GM12891 (cell line): ENCODE results near the gene FAF2. TPM values are rescaled to one million over a fixed set of nuclear protein-coding genes. Genes with fewer than 3 reads are reported as not detected.
"Not testable (repeated sequence)": the region's sequence is repeated elsewhere in the genome, so short reads cannot be mapped to it uniquely, and the experiment has no call there.

Experiments
- DNase-seq: peaks from one replicate; pipeline ENCODE4 v3.0.0; 2011; ENCODE audit warnings: low spot score; ENCODE audit not compliant: insufficient read length
- FAIRE-seq: peaks from 2 replicates; lab custom pipeline; 2011; peaks lifted over from hg19 to GRCh38; lab: Jason Lieb, UNC
- PAX5 ChIP-seq: IDR thresholded peaks from 2 replicates; pipeline ENCODE4 v1.6.1; 2011; ENCODE audit warnings: low read length, moderate library complexity, mild to moderate bottlenecking; ENCODE audit not compliant: insufficient read depth, severe bottlenecking
- POLR2A ChIP-seq: IDR thresholded peaks from 2 replicates; pipeline ENCODE4 v1.6.1; 2011; ENCODE audit warnings: low read depth, low read length, control low read depth
- POLR2AphosphoS5 ChIP-seq: IDR thresholded peaks from 2 replicates; pipeline ENCODE4 v1.6.1; 2011; ENCODE audit warnings: low read depth, low read length, control low read depth
- POU2F2 ChIP-seq: IDR thresholded peaks from 2 replicates; pipeline ENCODE4 v1.6.1; 2011; ENCODE audit warnings: low read depth, mild to moderate bottlenecking, control low read depth, low read length, moderate library complexity
- SPI1 ChIP-seq: IDR thresholded peaks from 2 replicates; pipeline ENCODE4 v1.6.1; 2011; ENCODE audit warnings: low read depth, low read length, control low read depth
- TAF1 ChIP-seq: IDR thresholded peaks from 2 replicates; pipeline ENCODE4 v1.6.1; 2011; ENCODE audit warnings: low read depth, low read length, control low read depth
- polyA plus RNA-seq: library from polyadenylated mRNA; unstranded; fragments of >200 nt; gene quantifications from one replicate; pipeline ENCODE4 v1.2.1, GENCODE V29; 2012; ENCODE audit warnings: low read depth, missing spikeins, inconsistent platforms; ENCODE audit not compliant: missing spikeins

The FAF2 gene, protein sequence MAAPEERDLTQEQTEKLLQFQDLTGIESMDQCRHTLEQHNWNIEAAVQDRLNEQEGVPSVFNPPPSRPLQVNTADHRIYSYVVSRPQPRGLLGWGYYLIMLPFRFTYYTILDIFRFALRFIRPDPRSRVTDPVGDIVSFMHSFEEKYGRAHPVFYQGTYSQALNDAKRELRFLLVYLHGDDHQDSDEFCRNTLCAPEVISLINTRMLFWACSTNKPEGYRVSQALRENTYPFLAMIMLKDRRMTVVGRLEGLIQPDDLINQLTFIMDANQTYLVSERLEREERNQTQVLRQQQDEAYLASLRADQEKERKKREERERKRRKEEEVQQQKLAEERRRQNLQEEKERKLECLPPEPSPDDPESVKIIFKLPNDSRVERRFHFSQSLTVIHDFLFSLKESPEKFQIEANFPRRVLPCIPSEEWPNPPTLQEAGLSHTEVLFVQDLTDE
- polyA plus RNA-seq, result 15.2 TPM

- peak; percentile 98 for FAIRE-seq
- peak; percentile 96 for DNase-seq
- TF ChIP-seq POU2F2 (0 out of 2 replicates have a peak, but pooled peaks have one; percentile 66), POLR2AphosphoS5 (peak; percentile 79), TAF1 (peak; percentile 97), PAX5 (peak; percentile 37), SPI1 (0 out of 2 replicates have a peak, but pooled peaks have one; percentile 15), POLR2A (peak; percentile 90)
These were observed at the start of gene FAF2 for GRCh38 chr5:176447978-176448608. FAF2 (plus strand) TSS chr5:176448385; CDS start chr5:176448408, 23 bp downstream.

DNA sequence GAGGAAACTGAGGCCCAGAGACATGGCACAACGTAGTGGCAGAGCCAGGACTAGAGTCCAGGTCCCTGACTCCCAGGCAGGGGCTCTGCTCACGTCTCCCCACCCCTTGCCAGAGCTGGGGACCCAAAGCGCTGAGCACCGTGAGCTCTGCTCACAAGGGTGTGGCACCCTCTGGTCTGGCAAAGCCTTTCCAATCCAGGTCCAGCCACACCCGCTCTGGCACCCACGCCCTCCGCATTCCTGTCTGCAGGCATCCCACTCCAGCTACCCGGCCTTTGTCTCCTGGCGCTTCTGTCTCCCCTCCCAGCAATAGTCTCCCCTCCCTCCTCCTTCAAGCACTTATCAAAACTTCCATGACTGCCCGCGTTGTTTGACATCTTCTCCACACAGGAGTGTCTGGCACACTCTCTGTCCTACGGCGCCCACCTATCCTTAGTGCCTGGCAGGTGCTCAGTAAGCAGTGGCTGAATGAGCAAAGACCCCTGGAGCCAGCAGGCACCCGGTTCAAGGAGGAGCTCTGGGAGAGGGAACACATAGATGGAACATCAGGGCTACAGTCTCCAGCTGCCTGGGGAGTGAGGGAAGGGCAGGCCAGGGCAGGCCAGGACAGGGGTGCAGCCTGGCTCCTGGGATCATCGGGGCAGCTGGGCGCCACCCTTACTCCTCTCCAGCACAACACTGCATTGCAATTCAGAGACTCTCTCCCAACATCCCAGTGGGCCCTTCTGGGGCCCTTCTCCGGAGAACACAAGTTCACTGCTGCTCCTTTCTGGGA, 47.6 kb upstream of the FAF2 start:
- no peak for DNase-seq

GRCh38 chr5:176401281-176402205, 46.6 kb upstream of the FAF2 start:
- no peak for DNase-seq
- TF ChIP-seq POLR2A (no peak), PAX5 (no peak), POLR2AphosphoS5 (no peak), TAF1 (no peak), POU2F2 (no peak), SPI1 (no peak)
- no peak for FAIRE-seq

More for the DNA sequence above, 47.6 kb upstream of the FAF2 start:
- TF ChIP-seq SPI1 (no peak), POLR2A (no peak), POLR2AphosphoS5 (no peak), POU2F2 (no peak), TAF1 (no peak), PAX5 (no peak)
- no peak for FAIRE-seq

DNA sequence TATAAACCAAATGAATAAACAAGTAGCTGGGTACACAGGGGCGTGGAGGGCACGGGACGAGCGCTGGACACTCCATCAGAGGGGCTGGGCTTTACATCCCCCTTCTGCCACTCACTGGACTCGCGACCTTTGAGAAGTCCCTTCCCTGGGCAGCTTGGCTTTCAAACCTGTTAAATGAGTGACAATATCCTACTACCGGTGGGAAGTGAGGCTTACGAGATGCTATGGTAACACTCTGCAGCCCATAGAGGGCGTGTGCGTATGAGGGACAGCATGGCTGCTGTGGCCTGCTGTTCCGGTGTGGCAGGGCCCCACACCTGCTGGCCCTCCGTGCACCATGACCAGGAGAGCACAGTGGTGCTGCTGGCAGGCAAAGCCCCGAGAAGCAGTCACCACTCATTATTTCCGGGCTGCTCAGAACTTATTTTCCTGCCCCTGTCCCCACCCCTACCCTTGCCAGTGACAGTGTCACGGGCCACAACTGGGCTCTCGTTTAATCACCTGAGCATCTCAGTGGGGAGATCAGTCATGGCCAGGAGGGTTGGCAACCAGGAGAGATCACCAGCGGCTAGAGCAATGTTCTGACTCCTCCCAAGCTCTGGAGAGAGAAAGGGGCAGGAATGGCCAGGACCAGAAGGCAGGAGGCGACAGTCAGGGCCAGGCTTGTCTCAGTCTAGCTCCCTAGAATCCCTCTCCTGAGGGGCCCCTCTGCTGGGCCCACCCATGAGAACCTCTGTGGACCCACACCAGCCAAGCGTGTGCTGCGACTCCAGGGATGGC, 42.3 kb upstream of the FAF2 start:
- DNase-seq (no peak), FAIRE-seq (no peak)
- no peak for TF ChIP-seq POLR2A
- TF ChIP-seq POU2F2, result no peak
- no peak for TF ChIP-seq TAF1
- no peak for TF ChIP-seq POLR2AphosphoS5
- no peak for TF ChIP-seq PAX5
- TF ChIP-seq SPI1, result no peak

DNA sequence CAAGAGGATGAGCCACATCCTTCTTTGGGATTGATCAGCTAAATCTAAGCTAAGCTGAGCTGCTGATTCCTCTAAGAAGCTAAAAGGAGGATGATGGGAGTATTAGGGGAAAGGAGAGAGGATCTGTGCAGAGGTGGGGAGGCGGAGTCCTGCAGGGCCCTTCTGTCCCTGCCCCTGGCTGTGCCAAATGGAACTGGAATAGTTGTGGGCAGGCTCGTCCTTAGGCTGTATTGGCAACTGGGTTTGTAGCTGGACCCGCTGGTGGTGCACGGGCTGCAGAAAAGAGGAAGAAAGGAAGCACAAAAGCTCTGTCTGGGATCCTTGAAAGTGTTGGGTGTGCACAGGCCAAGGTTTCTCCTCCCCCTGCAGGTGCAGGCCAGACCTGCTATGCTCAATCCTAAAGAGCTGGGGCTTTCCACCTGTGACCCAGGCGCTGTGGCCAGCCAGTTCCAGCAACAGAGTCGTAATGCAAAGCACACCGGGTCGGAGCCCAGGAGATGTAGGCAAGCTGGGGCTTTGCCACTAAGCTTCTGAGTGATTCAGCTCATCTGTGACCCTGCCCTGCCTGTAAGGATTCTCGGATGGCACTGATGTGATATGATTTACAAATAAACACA, 41.6 kb upstream of the FAF2 start:
- no peak for TF ChIP-seq POLR2A
- no peak for TF ChIP-seq SPI1
- TF ChIP-seq POU2F2, result no peak
- TF ChIP-seq TAF1, result no peak
- TF ChIP-seq POLR2AphosphoS5, result no peak
- no peak for TF ChIP-seq PAX5
- DNase-seq (no peak), FAIRE-seq (no peak)

DNA sequence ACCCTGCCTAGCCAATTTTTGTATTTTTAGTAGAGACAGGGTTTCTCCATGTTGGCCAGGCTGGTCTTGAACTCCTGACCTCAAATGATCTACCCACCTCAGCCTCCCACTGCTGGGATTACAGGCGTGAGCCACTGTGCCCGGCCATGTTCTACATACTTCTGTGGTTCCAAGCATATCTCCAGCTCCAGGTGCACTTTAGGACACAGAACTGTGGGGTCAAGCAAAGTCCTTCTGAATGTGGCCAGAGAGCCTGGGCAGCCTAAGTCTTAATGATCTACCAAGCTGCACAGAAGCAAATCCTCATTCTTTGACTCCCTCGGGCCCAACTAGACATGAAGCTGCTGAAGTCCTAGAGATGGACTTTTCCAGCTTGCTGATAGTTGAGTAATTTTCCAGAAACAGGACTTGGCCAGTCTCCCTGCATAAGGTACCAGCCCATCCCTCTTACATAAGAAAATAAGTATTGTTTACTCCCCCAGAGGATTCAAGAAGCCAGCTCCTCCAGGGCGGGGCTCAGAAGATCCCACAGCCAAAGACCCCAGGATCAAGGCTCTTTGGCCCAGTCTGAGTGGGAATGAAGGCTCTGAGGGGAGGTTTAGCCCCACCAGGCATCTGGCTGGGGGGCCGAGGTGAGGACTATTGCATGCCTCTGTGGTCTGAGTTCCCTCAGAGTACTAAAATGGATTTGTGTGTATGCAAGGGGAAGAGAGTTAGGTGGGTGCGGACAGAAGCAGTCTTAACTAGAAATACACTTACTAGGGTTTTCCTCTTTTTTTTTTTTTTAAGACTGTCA, 40.5 kb upstream of the FAF2 start:
- TF ChIP-seq PAX5, result no peak
- no peak for TF ChIP-seq POU2F2
- no peak for TF ChIP-seq POLR2A
- TF ChIP-seq TAF1, result no peak
- no peak for TF ChIP-seq SPI1
- TF ChIP-seq POLR2AphosphoS5, result no peak

GRCh38 chr5:176408252-176408573, 40.0 kb upstream of the FAF2 start:
- not testable (repeated sequence) for FAIRE-seq, DNase-seq

More for the DNA sequence above, 40.5 kb upstream of the FAF2 start:
- FAIRE-seq, result no peak
- DNase-seq, result no peak
